ENCODE data around the gene MRC2.

Gene MRC2

GRCh38 chr17:62674363-62674739, 46.9 kb downstream of the MRC2 start:
- in situ Hi-C loops (cut with HindIII; ENCODE audit: low pct_ligation_motif_present, low sequenced_read_pairs) = no loop called here
- TF ChIP-seq, protein P1, sequence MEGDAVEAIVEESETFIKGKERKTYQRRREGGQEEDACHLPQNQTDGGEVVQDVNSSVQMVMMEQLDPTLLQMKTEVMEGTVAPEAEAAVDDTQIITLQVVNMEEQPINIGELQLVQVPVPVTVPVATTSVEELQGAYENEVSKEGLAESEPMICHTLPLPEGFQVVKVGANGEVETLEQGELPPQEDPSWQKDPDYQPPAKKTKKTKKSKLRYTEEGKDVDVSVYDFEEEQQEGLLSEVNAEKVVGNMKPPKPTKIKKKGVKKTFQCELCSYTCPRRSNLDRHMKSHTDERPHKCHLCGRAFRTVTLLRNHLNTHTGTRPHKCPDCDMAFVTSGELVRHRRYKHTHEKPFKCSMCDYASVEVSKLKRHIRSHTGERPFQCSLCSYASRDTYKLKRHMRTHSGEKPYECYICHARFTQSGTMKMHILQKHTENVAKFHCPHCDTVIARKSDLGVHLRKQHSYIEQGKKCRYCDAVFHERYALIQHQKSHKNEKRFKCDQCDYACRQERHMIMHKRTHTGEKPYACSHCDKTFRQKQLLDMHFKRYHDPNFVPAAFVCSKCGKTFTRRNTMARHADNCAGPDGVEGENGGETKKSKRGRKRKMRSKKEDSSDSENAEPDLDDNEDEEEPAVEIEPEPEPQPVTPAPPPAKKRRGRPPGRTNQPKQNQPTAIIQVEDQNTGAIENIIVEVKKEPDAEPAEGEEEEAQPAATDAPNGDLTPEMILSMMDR (IDR thresholded peaks at IDR 0.05; ENCODE audit: low read depth, low read length, missing control alignments) = no peak
- peaks cover 95% of the 10 kb centered on the region for H3K36me3 ChIP-seq (replicated peaks)
- H3K27ac ChIP-seq = no peak overlapping the region
- H3K27me3 ChIP-seq (replicated peaks) = no peaks in the 10 kb centered on the region
- H3K4me3 ChIP-seq (ENCODE audit: low read depth, low read length) = no peak overlapping the region
- no peak for DNase-seq

GRCh38 chr17:62674841-62675240, 47.4 kb downstream of the MRC2 start:
- in situ Hi-C loops (cut with HindIII; ENCODE audit: low pct_ligation_motif_present, low sequenced_read_pairs) = no loop called here
- Histone ChIP-seq H3K27me3 (replicated peaks) (no peaks in the 10 kb centered on the region), H3K36me3 (replicated peaks) (peaks cover 97% of the 10 kb centered on the region), H3K27ac (no peak overlapping the region), H3K4me3 (ENCODE audit: low read depth, low read length) (no peak overlapping the region)
- DNase-seq = no peak
- TF ChIP-seq, protein P1 (IDR thresholded peaks at IDR 0.05; ENCODE audit: low read depth, low read length, missing control alignments) = no peak

GRCh38 chr17:62675260-62675659, 47.8 kb downstream of the MRC2 start:
- Histone ChIP-seq H3K36me3 (replicated peaks) (peaks cover 97% of the 10 kb centered on the region), H3K4me3 (ENCODE audit: low read depth, low read length) (no peak overlapping the region), H3K27ac (no peak overlapping the region), H3K27me3 (replicated peaks) (no peaks in the 10 kb centered on the region)
- TF ChIP-seq, protein P1 (IDR thresholded peaks at IDR 0.05; ENCODE audit: low read depth, low read length, missing control alignments) = no peak
- DNase-seq = no peak
- in situ Hi-C loops (cut with HindIII; ENCODE audit: low pct_ligation_motif_present, low sequenced_read_pairs) = no loop called here

DNA sequence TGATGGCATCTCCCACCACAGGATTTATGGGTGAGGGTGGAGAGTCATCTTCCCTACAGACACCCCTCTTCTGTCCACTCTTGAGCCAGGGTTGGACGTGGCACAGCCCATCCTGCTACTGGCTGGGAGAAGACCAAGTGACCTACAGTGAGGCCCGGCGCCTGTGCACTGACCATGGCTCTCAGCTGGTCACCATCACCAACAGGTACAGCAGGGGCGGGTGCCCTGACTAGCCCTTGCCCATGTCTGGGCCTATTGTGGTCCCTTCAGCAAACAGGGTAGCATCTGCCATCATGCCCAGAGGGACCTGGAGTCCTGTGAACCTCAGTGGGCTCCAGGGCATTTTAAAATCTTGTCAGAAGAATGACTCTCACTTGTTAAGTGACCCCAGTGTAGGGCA, 48.2 kb downstream of the MRC2 start:
- in situ Hi-C loops (cut with HindIII; ENCODE audit: low pct_ligation_motif_present, low sequenced_read_pairs) = no loop called here
- no peak overlapping the region for H3K4me3 ChIP-seq (ENCODE audit: low read depth, low read length)
- H3K36me3 ChIP-seq (replicated peaks) = peaks cover 97% of the 10 kb centered on the region
- DNase-seq = no peak
- no peak overlapping the region for H3K27ac ChIP-seq
- TF ChIP-seq, protein P1 (IDR thresholded peaks at IDR 0.05; ENCODE audit: low read depth, low read length, missing control alignments) = no peak
- H3K27me3 ChIP-seq (replicated peaks) = no peaks in the 10 kb centered on the region

GRCh38 chr17:62676231-62676943, 48.9 kb downstream of the MRC2 start:
- no peak overlapping the region for H3K4me3 ChIP-seq (ENCODE audit: low read depth, low read length)
- no peak for DNase-seq
- in situ Hi-C loops (cut with HindIII; ENCODE audit: low pct_ligation_motif_present, low sequenced_read_pairs) = no loop called here
- TF ChIP-seq, protein P1 (IDR thresholded peaks at IDR 0.05; ENCODE audit: low read depth, low read length, missing control alignments) = no peak
- no peak overlapping the region for H3K27ac ChIP-seq
- peaks cover 97% of the 10 kb centered on the region for H3K36me3 ChIP-seq (replicated peaks)
- no peaks in the 10 kb centered on the region for H3K27me3 ChIP-seq (replicated peaks)

Measured in brain microvascular endothelial cell (primary cell).